Endothelial cell of umbilical vein (primary cell): ENCODE measurements around the gene CCDC197. TPM values are rescaled to one million over a fixed set of nuclear protein-coding genes. Genes with fewer than 3 reads are reported as not detected.

Experiments used
- BruUV-seq: library from RNA; stranded (reverse); fragments of 400-500 nt; replicated peaks from 2 replicates; lab custom pipeline; 2021; lab: Mats Ljungman, UMichigan
- CTCF ChIA-PET: fragments of 300-600, 350-600 bp; sonication (Branson Sonifier 250); formaldehyde crosslinking; loops from one replicate; lab custom pipeline; 2021; ENCODE audit warnings: antibody characterized with exemption, inconsistent platforms; lab: Charles Lee
- POLR2A ChIA-PET: fragments of 300-600, 350-600 bp; sonication (Branson Sonifier 250); formaldehyde crosslinking; loops from one replicate; lab custom pipeline; 2021; ENCODE audit warnings: antibody characterized with exemption, inconsistent platforms; lab: Charles Lee
- DNase-seq: peaks from one replicate; pipeline ENCODE4 v3.0.0-alpha.2; 2011; ENCODE audit warnings: low read depth, low spot score
- FAIRE-seq: peaks from 2 replicates; lab custom pipeline; 2011; peaks lifted over from hg19 to GRCh38; lab: Jason Lieb, UNC
- H2AFZ ChIP-seq: 2 replicates; pipeline ENCODE4 v1.6.0; 2012; ENCODE audit warnings: low read depth, low read length, control low read depth, inconsistent platforms
- H3K27ac ChIP-seq: 2 replicates; pipeline ENCODE4 v1.5.1; 2011; ENCODE audit warnings: low read depth, mild to moderate bottlenecking, control low read depth, low read length, moderate library complexity; ENCODE audit not compliant: insufficient read depth
- H3K27me3 ChIP-seq, 2 experiments: 2 replicates each; pipeline versions ENCODE4 v1.6.0 to v1.6.1; 2011; ENCODE audit warnings: low read length in 2 of 2, mixed read lengths in 1 of 2; ENCODE audit not compliant: control insufficient read depth in 2 of 2, insufficient read depth in 2 of 2
- H3K36me3 ChIP-seq, 2 experiments: 2 replicates in 1 of 2; 3 replicates in 1 of 2; pipeline ENCODE4 v1.5.1; 2011; ENCODE audit warnings: low read length in 2 of 2, mild to moderate bottlenecking in 1 of 2, moderate library complexity in 1 of 2; ENCODE audit not compliant: control insufficient read depth in 2 of 2, insufficient read depth in 2 of 2; ENCODE audit errors: extremely low read depth in 1 of 2
- H3K4me1 ChIP-seq: 3 replicates; pipeline ENCODE4 v1.5.1; 2011; ENCODE audit warnings: mild to moderate bottlenecking, low read length; ENCODE audit not compliant: control insufficient read depth, insufficient read depth; ENCODE audit errors: extremely low read depth
- H3K4me2 ChIP-seq: 2 replicates; pipeline ENCODE4 v1.6.1; 2011; ENCODE audit warnings: low read length, control low read depth, mixed read lengths; ENCODE audit not compliant: insufficient read depth
- H3K4me3 ChIP-seq, 3 experiments: fragments of 200-600 bp in 1 of 3; sonication (generic), shearing (Covaris generic) in 1 of 3; replicated peaks in 1 of 3; 2 replicates each; pipeline ENCODE4 v1.5.1; 2011 to 2016; ENCODE audit warnings: control low read depth in 3 of 3, low read length in 3 of 3, mild to moderate bottlenecking in 2 of 3, inconsistent platforms in 1 of 3, low read depth in 1 of 3, moderate library complexity in 1 of 3; ENCODE audit not compliant: insufficient read depth in 1 of 3
- H3K79me2 ChIP-seq: 2 replicates; pipeline ENCODE4 v1.6.0; 2012; ENCODE audit warnings: low read length, inconsistent platforms; ENCODE audit not compliant: control insufficient read depth, insufficient read depth
- H3K9ac ChIP-seq: replicated peaks from 2 replicates; pipeline ENCODE3; 2011; ENCODE audit warnings: low read length, control low read depth; ENCODE audit not compliant: insufficient read depth; ENCODE audit errors: extremely low read depth
- H3K9me1 ChIP-seq: replicated peaks from 3 replicates; pipeline ENCODE4 v1.6.0; 2011; ENCODE audit warnings: mild to moderate bottlenecking, low read length; ENCODE audit not compliant: control insufficient read depth, insufficient read depth; ENCODE audit errors: extremely low read depth
- H3K9me3 ChIP-seq: replicated peaks from 2 replicates; pipeline ENCODE4 v1.5.1; 2012; ENCODE audit warnings: low read length, inconsistent platforms; ENCODE audit not compliant: control insufficient read depth, insufficient read depth
- H4K20me1 ChIP-seq: replicated peaks from 2 replicates; pipeline ENCODE3; 2011; ENCODE audit warnings: mild to moderate bottlenecking, low read length; ENCODE audit not compliant: control insufficient read depth, insufficient read depth; ENCODE audit errors: extremely low read depth
- EZH2 ChIP-seq: IDR thresholded peaks from 2 replicates; pipeline ENCODE4 v1.6.1; 2012; ENCODE audit warnings: borderline replicate concordance, low read depth, mild to moderate bottlenecking, moderate library complexity, low read length, inconsistent platforms; ENCODE audit not compliant: severe bottlenecking
- FOS ChIP-seq: IDR thresholded peaks from 2 replicates; pipeline ENCODE4 v1.6.1; 2011; ENCODE audit warnings: mild to moderate bottlenecking, low read length, moderate library complexity, borderline replicate concordance; ENCODE audit not compliant: insufficient read depth
- GATA2 ChIP-seq: IDR thresholded peaks from 2 replicates; pipeline ENCODE4 v1.7.0; 2011; ENCODE audit warnings: low read depth, mild to moderate bottlenecking, moderate library complexity, mixed read lengths, low read length; ENCODE audit not compliant: insufficient read length, insufficient read depth
- JUN ChIP-seq: IDR thresholded peaks from 2 replicates; pipeline ENCODE4 v1.6.1; 2011; ENCODE audit warnings: borderline replicate concordance, low read depth; ENCODE audit not compliant: insufficient read length, insufficient read depth
- MYC ChIP-seq: IDR thresholded peaks from one replicate; pipeline ENCODE4 v1.6.1; 2011; ENCODE audit warnings: mild to moderate bottlenecking, low read depth, low read length
- POLR2A ChIP-seq: IDR thresholded peaks from 2 replicates; pipeline ENCODE4 v1.6.1; 2012; ENCODE audit warnings: low read depth, mild to moderate bottlenecking, control low read depth, low read length
- POLR2AphosphoS5 ChIP-seq: IDR thresholded peaks from 2 replicates; pipeline ENCODE4 v1.6.1; 2012; ENCODE audit warnings: low read depth, mild to moderate bottlenecking, control low read depth, low read length, moderate library complexity; ENCODE audit not compliant: insufficient read depth
- dilution Hi-C: fragments of 300-500 bp; cut with MboI; formaldehyde crosslinking; loops from one replicate; pipeline ENCODE4 v1.15.0; 2019; ENCODE audit warnings: low sequenced_read_pairs; ENCODE audit not compliant: extremely low pct_ligation_motif_present
- intact Hi-C: fragments of 100-400 bp; cut with micrococcal nuclease; formaldehyde crosslinking; loops from one replicate; pipeline ENCODE4 v1.10.0; 2022
- polyA plus RNA-seq, 4 experiments: library from polyadenylated mRNA; depleted of rRNA in 3 of 4; stranded (reverse) in 3 of 4; unstranded in 1 of 4; fragments of >200 nt; gene quantifications; 2 replicates each; pipeline versions ENCODE4 v1.2.1 to v1.2.3, GENCODE V29; 2011 to 2012; ENCODE audit warnings: missing spikeins in 1 of 4
- total RNA-seq: library from RNA; stranded (reverse); gene quantifications from 2 replicates; pipeline ENCODE4 v1.2.3, GENCODE V29; 2021
- TF ChIP-seq, protein P1 (sequence below), 2 donors: IDR thresholded peaks; 1 replicate in 1 of 2; 2 replicates in 1 of 2; pipeline ENCODE4 v1.5.1; 2011; ENCODE audit warnings: low read length in 2 of 2, mild to moderate bottlenecking in 2 of 2, moderate library complexity in 2 of 2, control low read depth in 1 of 2, inconsistent platforms in 1 of 2, low read depth in 1 of 2; ENCODE audit not compliant: insufficient read depth in 1 of 2; ENCODE audit errors: extremely low read depth in 1 of 2
- TF ChIP-seq, protein P2 (sequence below): IDR thresholded peaks from 2 replicates; pipeline ENCODE4 v1.6.1; 2011; ENCODE audit not compliant: insufficient read depth, insufficient read length

Gene CCDC197
- total and polyA plus RNA-seq, 2 donors (not counting 3 experiments of a cell fraction or from before 2014, with no cell fraction given): not detected

- Histone ChIP-seq H4K20me1 (no peaks in the 10 kb centered on the region), H3K9me1 (no peaks in the 10 kb centered on the region), H3K36me3 (no peaks in the 10 kb centered on the region), H3K27ac (no peak overlapping the region), H3K9ac (no peak overlapping the region), H3K27me3 (no peaks in the 10 kb centered on the region), H3K9me3 (no peaks in the 10 kb centered on the region), H2AFZ (no peak overlapping the region), H3K4me2 (no peak overlapping the region), H3K79me2 (no peaks in the 10 kb centered on the region), H3K4me1 (no peaks in the 10 kb centered on the region), H3K4me3 (no peak overlapping the region)
- dilution Hi-C loops (no loop called here), intact Hi-C loops (no loop called here)
- ChIA-PET CTCF (interaction anchor here (1.4 to 4.3 kb wide), 4 partner anchors 9 to 153 kb away, joined by 4 to 37 read pairs (median 5); no protein-coding TSS in a partner anchor), POLR2A (no interaction called here)
- TF ChIP-seq, protein P1, sequence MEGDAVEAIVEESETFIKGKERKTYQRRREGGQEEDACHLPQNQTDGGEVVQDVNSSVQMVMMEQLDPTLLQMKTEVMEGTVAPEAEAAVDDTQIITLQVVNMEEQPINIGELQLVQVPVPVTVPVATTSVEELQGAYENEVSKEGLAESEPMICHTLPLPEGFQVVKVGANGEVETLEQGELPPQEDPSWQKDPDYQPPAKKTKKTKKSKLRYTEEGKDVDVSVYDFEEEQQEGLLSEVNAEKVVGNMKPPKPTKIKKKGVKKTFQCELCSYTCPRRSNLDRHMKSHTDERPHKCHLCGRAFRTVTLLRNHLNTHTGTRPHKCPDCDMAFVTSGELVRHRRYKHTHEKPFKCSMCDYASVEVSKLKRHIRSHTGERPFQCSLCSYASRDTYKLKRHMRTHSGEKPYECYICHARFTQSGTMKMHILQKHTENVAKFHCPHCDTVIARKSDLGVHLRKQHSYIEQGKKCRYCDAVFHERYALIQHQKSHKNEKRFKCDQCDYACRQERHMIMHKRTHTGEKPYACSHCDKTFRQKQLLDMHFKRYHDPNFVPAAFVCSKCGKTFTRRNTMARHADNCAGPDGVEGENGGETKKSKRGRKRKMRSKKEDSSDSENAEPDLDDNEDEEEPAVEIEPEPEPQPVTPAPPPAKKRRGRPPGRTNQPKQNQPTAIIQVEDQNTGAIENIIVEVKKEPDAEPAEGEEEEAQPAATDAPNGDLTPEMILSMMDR (IDR thresholded peaks at IDR 0.05; ENCODE audit: extremely low read depth in 1 of 2, insufficient read depth in 1 of 2, low read depth in 1 of 2, low read length in 2 of 2): no peak
- TF ChIP-seq JUN (no peak), EZH2 (no peak), MYC (no peak), FOS (no peak), GATA2 (no peak), POLR2AphosphoS5 (no peak), POLR2A (no peak)
- TF ChIP-seq, protein P2, sequence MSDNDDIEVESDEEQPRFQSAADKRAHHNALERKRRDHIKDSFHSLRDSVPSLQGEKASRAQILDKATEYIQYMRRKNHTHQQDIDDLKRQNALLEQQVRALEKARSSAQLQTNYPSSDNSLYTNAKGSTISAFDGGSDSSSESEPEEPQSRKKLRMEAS: no peak
- BruUV-seq: no TSS peak
- DNase-seq: no peak
- FAIRE-seq: no peak
Measured at GRCh38 chr14:93984070-93984469, 13.0 kb upstream of the CCDC197 start.
